Ovary (tissue), 3 donors: ENCODE measurements around the gene TMEFF2.

Source experiments
- EP300 ChIP-seq: sonication (generic); formaldehyde crosslinking; IDR thresholded peaks from one replicate; pipeline ENCODE4 v1.6.1; 2017; ENCODE audit warnings: antibody characterized with exemption
- POLR2A ChIP-seq: fragments of 450-650 bp; IDR thresholded peaks from one replicate; pipeline ENCODE4 v1.6.1; 2017; ENCODE audit warnings: antibody characterized with exemption, mild to moderate bottlenecking, moderate library complexity
- TF ChIP-seq, protein P1 (sequence below), 3 donors: fragments of 450-650 bp in 2 of 3; fragments of 200-600 bp in 1 of 3; IDR thresholded peaks; one replicate each; pipeline versions ENCODE4 v1.5.1 to v1.8.0; 2016 to 2022; ENCODE audit warnings: antibody characterized with exemption in 3 of 3, mild to moderate bottlenecking in 1 of 3
- donor health status: DM: no; HTN: no; CAD: no.

DNA sequence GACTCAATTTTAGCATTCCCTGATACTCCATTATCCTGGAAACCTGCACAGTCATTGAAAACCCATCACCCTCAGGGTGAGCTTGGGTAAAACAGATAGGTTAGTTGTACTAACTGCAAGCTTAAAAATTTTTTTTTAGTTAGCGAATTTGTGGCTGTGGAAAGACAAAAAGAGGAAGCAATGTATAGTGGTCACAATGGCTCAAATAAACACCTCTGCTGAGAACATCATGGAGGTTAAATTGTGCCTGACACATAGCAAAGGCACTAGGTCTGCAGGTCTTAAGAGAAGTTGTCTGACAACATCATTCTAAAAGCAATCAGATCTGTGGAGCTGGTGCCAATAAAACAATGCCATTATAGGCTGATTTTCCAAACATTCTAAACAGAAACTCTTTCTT, 263.4 kb downstream of the TMEFF2 start:
- TF ChIP-seq, protein P1, sequence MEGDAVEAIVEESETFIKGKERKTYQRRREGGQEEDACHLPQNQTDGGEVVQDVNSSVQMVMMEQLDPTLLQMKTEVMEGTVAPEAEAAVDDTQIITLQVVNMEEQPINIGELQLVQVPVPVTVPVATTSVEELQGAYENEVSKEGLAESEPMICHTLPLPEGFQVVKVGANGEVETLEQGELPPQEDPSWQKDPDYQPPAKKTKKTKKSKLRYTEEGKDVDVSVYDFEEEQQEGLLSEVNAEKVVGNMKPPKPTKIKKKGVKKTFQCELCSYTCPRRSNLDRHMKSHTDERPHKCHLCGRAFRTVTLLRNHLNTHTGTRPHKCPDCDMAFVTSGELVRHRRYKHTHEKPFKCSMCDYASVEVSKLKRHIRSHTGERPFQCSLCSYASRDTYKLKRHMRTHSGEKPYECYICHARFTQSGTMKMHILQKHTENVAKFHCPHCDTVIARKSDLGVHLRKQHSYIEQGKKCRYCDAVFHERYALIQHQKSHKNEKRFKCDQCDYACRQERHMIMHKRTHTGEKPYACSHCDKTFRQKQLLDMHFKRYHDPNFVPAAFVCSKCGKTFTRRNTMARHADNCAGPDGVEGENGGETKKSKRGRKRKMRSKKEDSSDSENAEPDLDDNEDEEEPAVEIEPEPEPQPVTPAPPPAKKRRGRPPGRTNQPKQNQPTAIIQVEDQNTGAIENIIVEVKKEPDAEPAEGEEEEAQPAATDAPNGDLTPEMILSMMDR (IDR thresholded peaks at IDR 0.05) = no peak
- TF ChIP-seq POLR2A (no peak), EP300 (no peak)
